Panc1 (cell line): ENCODE data around the gene BMP10. TPM values are rescaled to one million over a fixed set of nuclear protein-coding genes. Genes with fewer than 3 reads are reported as not detected.

Source experiments
- ATAC-seq: fragments of 200-7000 bp; cut with Tn5 transposase; 2 replicates; pipeline ENCODE4 v1.9.1; 2020; ENCODE audit warnings: mild to moderate bottlenecking, moderate library complexity
- BruUV-seq: library from RNA; stranded (reverse); fragments of 400-500 nt; replicated peaks from 2 replicates; lab custom pipeline; 2021; lab: Mats Ljungman, UMichigan
- CTCF ChIA-PET: fragments of 300-600 bp; sonication (Branson Sonifier 250); formaldehyde crosslinking; loops from one replicate; lab custom pipeline; 2022; ENCODE audit warnings: antibody characterized with exemption; lab: Charles Lee
- POLR2A ChIA-PET: fragments of 300-600 bp; sonication (Branson Sonifier 250); formaldehyde crosslinking; loops from one replicate; lab custom pipeline; 2022; ENCODE audit warnings: antibody characterized with exemption; lab: Charles Lee
- DNase-seq: peaks from one replicate; pipeline ENCODE4 v3.0.0-alpha.2; 2010; ENCODE audit warnings: low read depth, low spot score
- H3K27ac ChIP-seq: 2 replicates; pipeline ENCODE4 v1.5.1; 2011; ENCODE audit warnings: mild to moderate bottlenecking, low read length, inconsistent platforms
- H3K27me3 ChIP-seq: fragments of 200-500 bp; sonication (Bioruptor generic); 2 replicates; pipeline ENCODE4 v1.6.0; 2014; ENCODE audit warnings: low read length, inconsistent platforms; ENCODE audit not compliant: control insufficient read depth, insufficient read depth
- H3K36me3 ChIP-seq: fragments of 200-500 bp; sonication (Bioruptor generic); 2 replicates; pipeline ENCODE4 v1.5.1; 2014; ENCODE audit warnings: inconsistent platforms, mild to moderate bottlenecking, low read length, moderate library complexity; ENCODE audit not compliant: control insufficient read depth, insufficient read depth
- H3K4me1 ChIP-seq: 2 replicates; pipeline ENCODE4 v1.5.1; 2011; ENCODE audit warnings: inconsistent platforms, mild to moderate bottlenecking, low read length, moderate library complexity; ENCODE audit not compliant: control insufficient read depth, insufficient read depth
- H3K4me3 ChIP-seq, 2 experiments: 2 replicates each; pipeline ENCODE4 v1.5.1; 2011 to 2012; ENCODE audit warnings: low read depth in 2 of 2, low read length in 2 of 2, mild to moderate bottlenecking in 2 of 2, inconsistent platforms in 1 of 2, moderate library complexity in 1 of 2
- H3K9me3 ChIP-seq: fragments of 200-500 bp; sonication (Bioruptor generic); 2 replicates; pipeline ENCODE4 v1.5.1; 2014; ENCODE audit warnings: low read depth, mild to moderate bottlenecking, inconsistent platforms, low read length, moderate library complexity; ENCODE audit not compliant: control insufficient read depth, insufficient read depth
- CTCF ChIP-seq: fragments of 450-650 bp; IDR thresholded peaks from 2 replicates; pipeline ENCODE4 v1.5.1; 2017; ENCODE audit warnings: mild to moderate bottlenecking
- POLR2AphosphoS5 ChIP-seq: IDR thresholded peaks from 2 replicates; pipeline ENCODE4 v1.6.1; 2012; ENCODE audit warnings: mild to moderate bottlenecking, low read depth, low read length, moderate library complexity
- REST ChIP-seq, 2 experiments: IDR thresholded peaks; 2 replicates each; pipeline ENCODE4 v1.6.1; 2011 to 2012; ENCODE audit warnings: low read depth in 2 of 2, control low read depth in 1 of 2, low read length in 1 of 2, mild to moderate bottlenecking in 1 of 2, moderate library complexity in 1 of 2; ENCODE audit not compliant: insufficient read depth in 1 of 2
- SIN3A ChIP-seq: IDR thresholded peaks from 2 replicates; pipeline ENCODE4 v1.6.1; 2012; ENCODE audit warnings: low read depth, mild to moderate bottlenecking, low read length, moderate library complexity, borderline replicate concordance; ENCODE audit not compliant: insufficient read depth
- TCF7L2 ChIP-seq: IDR thresholded peaks from 2 replicates; pipeline ENCODE4 v1.6.1; 2011; ENCODE audit warnings: mild to moderate bottlenecking, low read depth, low read length, inconsistent platforms
- in situ Hi-C: cut with HindIII; loops from 2 replicates; pipeline ENCODE4 v1.10.0; 2016; ENCODE audit warnings: low sequenced_read_pairs, low pct_unique_long_range_greater_than_20kb
- intact Hi-C: fragments of 100-400 bp; cut with micrococcal nuclease; formaldehyde crosslinking; loops from one replicate; pipeline ENCODE4 v1.10.0; 2022; ENCODE audit not compliant: unreplicated experiment
- total RNA-seq: library from RNA; stranded (reverse); gene quantifications from one replicate; pipeline ENCODE4 v1.2.1, GENCODE V29; 2021; ENCODE audit not compliant: unreplicated experiment

BMP10 gene
- total RNA-seq, 1 experiment from 2014 or later, result not detected

- ATAC-seq, result no peak
- DNase-seq, result no peak
- CTCF ChIA-PET, result interaction anchor here (0.7 to 1.9 kb wide), 2 partner anchors 72 to 86 kb away, joined by 3 to 8 read pairs; no protein-coding TSS in a partner anchor
- Histone ChIP-seq H3K27me3 (no peaks in the 10 kb centered on the region; the same call in 1 of the 2 replicates), H3K27ac (no peak overlapping the region), H3K4me3 (no peak overlapping the region), H3K4me1 (no peaks in the 10 kb centered on the region), H3K9me3 (no peaks in the 10 kb centered on the region), H3K36me3 (no peaks in the 10 kb centered on the region)
- in situ Hi-C loops (no loop called here), intact Hi-C loops (loop anchor here (10.0 kb wide), 1 partner anchor 83 kb away; no protein-coding TSS in a partner anchor)
- TF ChIP-seq TCF7L2 (no peak), REST (IDR thresholded peaks at IDR 0.05; ENCODE audit: insufficient read depth in 1 of 2, low read depth in 2 of 2, low read length in 1 of 2) (no peak), SIN3A (no peak), POLR2AphosphoS5 (no peak), CTCF (no peak)
- BruUV-seq, result no TSS peak
- POLR2A ChIA-PET, result no interaction called here
Observed at GRCh38 chr2:68837861-68838341, 33.3 kb downstream of the BMP10 start.

DNA sequence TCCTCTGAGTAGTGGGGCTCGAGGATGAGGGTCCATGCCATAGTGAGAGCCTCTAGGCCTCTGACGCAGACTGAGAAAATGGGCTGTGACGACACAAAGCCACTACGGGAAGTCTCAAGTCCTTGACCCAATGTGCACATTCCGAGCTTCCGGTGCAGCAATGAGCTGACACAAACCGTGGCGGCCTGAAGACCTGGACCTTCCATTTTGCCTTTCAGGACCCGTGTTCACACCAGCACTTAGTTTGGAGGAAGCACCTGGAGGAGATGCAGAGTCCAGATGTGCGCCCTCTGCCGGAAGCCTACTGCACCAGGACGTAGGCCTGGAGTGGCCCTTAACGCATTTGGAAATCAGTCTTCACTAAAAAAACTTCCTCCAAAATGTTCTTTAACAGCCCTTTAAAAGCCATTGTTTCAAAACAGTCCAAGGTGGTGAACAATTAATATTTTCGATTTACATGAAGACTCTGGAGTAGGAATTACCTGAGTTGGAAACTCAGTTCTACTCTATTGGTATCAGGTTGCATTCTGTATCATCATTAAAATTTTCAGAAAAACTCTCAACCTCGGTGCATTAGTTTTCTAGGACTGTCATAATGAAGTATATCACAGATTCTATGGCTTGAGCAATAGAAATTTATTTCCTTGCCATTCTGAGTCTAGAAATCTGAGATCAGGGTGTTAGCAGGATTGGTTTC lies 33.9 kb downstream of the BMP10 start:
- DNase-seq (peak; percentile 32), ATAC-seq (peak; percentile 74; the same call in 1 of the 2 replicates)
- Histone ChIP-seq H3K4me1 (no peaks in the 10 kb centered on the region), H3K9me3 (no peaks in the 10 kb centered on the region), H3K27ac (no peak overlapping the region), H3K4me3 (no peak overlapping the region), H3K36me3 (no peaks in the 10 kb centered on the region), H3K27me3 (no peaks in the 10 kb centered on the region)
- POLR2A ChIA-PET, result no interaction called here
- TF ChIP-seq CTCF (peak; percentile 76), SIN3A (no peak), POLR2AphosphoS5 (no peak)
- intact Hi-C loops, result loop anchor here (10.0 kb wide), 1 partner anchor 83 kb away; no protein-coding TSS in a partner anchor
- no TSS peak for BruUV-seq
- in situ Hi-C loops, result no loop called here
- CTCF ChIA-PET, result no interaction called here
